Mesenteric fat pad (tissue), 1 donor: Measurements from ENCODE around the gene CC2D2B. TPM values are rescaled to one million over a fixed set of nuclear protein-coding genes. Genes with fewer than 3 reads are reported as not detected.
"Not testable (repeated sequence)": the region's sequence is repeated elsewhere in the genome, so short reads cannot be mapped to it uniquely, and the experiment has no call there.

Source experiments
- DNase-seq: peaks from one replicate; pipeline ENCODE4 v3.0.0-alpha.2; 2020; ENCODE audit warnings: low spot score
- total RNA-seq: library from RNA; stranded (reverse); fragmentation: NEBNext Ultra II Directional; extraction: Animal tissue kit (Norgen Biotek cat#: 25700); gene quantifications from one replicate; pipeline ENCODE4 v1.2.1, GENCODE V29; 2021
- donor health status: DM: yes; HTN: yes; CAD: no.

Gene CC2D2B
- total RNA-seq, 1 donor from 2014 or later = 2.6 TPM

DNA sequence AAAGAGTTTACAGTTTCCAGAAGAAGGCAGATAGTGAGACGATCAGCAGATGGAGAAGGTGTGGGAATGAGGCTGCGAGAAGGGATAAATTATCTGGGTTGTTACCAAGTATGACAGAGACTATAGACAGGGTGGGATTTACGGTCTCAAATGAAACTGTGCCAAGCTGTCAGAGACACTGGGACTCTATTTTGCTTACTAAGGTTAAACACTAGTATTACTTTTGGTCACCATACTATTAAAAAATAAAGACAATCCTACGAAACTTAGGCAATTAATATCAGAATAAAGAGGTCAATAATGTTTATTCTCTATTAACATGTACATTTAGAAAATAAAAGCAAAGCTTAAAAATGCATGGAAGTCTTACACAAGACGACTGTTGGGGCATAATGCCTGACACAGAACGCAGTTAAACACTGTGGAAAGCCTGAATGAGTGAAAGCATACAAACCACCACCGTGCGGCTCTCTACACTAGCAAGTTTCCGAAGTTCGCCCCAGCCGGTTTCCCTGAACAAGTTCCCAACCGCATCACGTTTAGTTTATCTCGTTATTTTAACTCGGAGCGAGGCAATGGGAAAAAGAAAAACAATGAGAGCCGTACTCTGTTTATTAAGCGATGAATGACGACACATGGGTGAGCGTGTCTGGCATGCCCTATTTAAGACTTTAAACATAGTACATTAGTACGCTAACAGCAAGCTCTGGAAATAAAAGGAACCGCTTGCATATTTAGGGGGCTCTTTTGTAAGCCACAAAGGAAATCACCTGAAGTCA lies 909 bp upstream of the CC2D2B start:
- DNase-seq = no peak

DNA sequence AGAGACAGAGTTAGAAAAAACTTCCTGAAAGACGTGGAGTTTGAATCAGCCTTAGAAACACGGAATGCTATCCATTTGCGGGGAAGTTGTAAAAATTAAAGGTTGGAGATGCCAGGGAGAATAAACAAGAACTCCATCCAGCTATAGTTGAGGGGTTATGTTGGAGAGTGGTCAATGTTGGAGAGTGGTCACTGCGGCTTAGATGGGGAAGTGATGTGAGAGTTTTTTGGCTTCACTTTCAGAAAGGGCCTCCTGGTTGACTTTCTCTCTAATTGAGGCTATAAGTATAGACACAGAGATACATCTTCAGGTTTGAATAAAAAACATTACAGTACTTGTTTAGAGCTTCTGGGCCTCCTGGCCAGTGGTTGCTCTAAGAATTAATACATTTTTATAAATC lies 675 bp downstream of the CC2D2B start:
- no peak for DNase-seq

DNA sequence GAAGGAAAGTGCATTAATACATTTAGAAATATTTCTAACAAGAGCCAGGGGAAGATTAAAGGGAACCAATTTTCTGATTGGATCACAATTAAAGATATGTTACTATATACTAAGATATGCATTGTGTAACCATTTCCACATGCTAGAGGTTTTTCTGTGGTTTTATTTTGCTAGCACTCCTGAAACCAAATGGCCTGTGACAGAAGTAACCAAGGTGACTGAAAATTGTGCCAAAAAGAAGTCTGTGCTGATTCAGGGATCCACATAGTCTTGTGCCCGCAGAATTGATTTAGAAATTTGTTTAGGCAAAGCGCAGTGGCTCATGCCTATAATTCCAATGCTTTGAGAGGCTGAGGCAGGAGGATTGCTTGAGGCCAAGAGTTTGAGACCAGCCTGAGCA lies 1.8 kb downstream of the CC2D2B start:
- no peak for DNase-seq

DNA sequence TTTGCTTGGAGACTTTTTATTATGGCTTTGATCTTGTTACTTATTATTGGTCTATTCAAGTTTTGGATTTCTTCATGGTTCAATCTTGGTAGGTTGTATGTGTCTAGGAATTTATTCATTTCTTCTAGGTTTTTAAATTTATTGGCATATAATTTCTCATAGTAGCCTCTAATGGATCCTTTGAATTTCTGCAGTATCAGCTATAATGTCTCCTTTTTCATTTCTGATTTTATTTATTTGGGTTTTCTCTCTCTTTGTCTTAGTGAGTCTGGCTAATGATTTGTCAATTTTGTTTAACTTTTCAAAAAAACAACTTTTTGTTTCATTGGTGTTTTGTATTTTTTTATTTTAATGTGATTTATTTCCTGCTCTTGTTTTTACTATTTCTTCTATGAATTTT lies 8.3 kb downstream of the CC2D2B start:
- not testable (repeated sequence) for DNase-seq

DNA sequence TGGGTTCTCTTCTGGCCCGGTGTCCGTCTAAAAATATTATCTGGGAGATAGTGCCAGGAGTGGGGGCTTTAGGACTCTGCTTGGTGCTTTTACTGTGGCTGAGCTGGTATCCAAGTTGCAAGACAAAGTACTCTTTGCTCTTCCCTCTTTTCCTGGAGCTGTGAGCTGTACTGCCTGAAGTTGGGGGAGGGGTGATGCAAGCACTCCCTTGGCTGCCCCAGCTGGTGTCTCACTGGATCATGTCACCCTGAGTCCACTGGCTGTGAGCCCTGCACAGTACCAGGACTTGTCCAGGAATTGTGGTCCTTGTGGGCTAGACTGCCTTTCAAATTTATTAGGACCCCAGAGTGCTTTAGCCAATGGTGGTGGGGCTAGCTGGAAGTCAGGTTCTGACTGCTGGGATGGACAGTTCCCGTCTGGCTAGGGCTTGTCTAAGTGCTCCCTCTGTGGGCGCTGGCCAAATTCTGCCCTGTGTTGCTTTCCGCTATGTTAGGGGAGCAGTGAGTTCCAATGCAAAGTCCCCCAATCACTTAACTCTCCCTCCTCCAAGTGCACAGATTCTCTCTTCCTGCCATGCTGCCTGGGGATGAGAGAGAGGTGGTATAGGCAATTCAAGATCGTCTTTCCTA lies 13.1 kb downstream of the CC2D2B start:
- no peak for DNase-seq

DNA sequence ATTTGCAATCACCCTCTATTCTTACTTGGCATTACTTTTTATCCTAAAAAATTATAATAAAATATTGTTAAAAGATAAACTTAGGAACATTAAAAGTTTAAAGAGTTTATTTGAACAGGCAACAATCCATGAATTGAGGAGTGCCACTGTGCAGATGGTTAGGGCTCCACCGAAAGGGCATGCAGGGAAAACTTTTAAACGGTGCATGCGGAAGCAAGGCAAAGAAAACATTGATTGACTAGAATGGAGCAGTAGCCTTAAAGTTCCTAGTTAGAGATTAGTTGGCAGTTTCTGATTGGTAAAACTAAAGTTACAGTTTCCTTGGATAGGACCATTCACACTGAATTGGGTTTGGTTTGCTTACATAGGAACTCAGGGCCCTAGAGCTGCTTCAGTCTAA lies 17.3 kb downstream of the CC2D2B start:
- no peak for DNase-seq

DNA sequence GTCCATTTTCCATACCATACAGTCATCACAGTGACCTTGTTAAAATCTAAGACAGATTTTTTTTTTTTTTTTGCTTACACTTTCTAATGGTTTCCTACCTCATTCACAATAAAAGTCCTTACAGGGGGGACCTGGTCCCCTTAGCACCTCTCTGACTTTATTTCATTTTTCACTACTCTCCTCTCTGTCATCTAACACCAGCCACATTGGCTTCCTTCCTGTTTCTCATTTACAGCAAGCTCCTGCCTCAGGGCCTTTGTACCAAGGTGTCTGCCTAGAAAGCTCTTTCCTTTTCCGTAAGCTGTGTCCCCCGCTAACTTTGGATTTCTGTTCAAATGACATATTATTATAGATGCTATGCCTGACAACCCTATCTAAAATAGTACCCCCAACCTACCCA lies 27.7 kb downstream of the CC2D2B start:
- no peak for DNase-seq

DNA sequence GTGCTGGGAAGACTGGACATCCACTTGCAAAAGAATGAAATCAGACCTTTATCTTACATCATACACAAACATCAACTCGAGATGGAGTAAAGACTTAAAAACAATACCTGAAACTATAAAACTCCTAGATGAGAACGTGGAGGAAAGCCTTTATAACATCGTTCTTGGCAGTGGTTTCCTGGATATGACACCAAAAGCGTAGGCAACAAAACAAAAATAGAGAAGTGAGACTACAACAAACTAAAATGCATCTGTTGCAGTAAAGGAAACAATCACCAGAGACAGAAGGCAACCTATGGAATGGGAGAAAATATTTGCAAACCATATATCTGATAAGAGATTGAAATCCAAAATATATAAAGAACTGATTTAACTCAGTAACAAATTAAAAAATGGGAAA lies 33.3 kb downstream of the CC2D2B start:
- DNase-seq = no peak

DNA sequence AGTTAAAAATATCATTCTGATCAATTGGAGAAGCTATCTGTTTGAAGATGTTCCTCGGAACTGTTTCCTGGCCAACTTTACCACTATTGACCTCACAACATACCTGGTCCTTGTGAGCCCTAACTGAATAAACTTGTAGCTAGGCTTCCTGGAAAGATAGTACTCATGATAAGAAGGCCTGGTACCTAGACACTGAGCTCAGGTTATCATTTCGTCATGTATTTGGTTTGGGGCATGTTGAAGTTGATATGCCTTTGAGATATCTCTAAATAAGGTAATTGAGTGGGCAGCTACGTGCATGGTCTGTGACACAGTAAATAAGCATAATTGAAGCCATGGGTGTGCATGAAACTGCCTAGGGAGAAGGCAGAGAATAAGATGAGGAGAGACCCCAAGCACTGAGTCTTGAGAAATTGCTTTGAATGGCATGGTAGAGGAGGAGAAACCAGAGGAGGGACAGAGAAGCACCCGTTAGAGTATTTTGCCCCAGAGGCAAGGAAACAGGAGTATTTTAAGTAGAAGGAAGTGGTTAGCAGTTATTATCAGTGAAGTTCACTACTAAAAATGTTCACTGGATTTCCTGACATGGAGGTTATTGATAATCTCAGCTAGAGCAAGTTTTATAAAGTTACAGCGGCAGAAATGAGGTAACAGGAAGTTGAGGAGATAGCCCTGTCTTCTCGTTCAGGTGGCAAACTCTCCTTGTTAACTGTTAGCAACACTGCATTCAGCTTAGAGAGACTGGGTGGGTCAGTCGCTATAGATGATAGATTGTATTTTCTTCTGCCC lies 55.6 kb downstream of the CC2D2B start:
- no peak for DNase-seq

DNA sequence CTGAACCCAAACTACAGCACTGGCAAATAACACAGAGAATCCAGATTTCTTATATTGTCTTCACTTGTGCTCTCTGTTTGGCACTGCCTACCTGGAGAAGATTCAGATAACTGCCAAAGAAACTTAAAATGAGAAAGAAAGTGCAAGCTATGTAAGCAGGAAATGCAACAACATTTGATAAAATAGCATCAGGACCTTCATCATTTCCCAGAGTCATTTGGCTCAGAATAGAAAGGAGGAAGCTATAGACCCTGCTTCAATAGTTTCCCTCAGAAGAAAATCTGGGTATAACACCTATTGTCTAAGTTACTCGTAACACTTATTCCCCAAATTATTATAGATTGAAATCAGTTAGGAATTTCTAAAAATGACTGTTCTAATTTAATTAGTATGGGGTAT lies 56.2 kb downstream of the CC2D2B start:
- DNase-seq = no peak

DNA sequence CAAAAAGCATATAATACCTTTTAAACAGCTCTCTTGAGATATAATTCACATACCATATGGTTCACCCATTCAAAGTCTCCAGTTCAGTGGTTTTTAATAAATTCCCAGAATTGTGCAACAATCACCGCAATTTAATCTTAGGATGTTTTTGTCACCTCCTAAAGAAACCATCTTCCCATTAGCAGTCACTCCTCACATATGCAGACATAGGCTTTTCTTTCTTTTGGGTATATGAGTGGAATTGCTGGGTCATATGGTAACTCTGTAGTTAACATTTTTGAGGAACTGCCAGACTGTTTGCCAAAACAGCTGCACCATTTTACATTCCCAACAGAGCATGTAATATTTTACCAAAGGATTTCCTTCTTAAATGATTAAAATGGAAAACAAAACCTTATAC lies 57.0 kb downstream of the CC2D2B start:
- no peak for DNase-seq

DNA sequence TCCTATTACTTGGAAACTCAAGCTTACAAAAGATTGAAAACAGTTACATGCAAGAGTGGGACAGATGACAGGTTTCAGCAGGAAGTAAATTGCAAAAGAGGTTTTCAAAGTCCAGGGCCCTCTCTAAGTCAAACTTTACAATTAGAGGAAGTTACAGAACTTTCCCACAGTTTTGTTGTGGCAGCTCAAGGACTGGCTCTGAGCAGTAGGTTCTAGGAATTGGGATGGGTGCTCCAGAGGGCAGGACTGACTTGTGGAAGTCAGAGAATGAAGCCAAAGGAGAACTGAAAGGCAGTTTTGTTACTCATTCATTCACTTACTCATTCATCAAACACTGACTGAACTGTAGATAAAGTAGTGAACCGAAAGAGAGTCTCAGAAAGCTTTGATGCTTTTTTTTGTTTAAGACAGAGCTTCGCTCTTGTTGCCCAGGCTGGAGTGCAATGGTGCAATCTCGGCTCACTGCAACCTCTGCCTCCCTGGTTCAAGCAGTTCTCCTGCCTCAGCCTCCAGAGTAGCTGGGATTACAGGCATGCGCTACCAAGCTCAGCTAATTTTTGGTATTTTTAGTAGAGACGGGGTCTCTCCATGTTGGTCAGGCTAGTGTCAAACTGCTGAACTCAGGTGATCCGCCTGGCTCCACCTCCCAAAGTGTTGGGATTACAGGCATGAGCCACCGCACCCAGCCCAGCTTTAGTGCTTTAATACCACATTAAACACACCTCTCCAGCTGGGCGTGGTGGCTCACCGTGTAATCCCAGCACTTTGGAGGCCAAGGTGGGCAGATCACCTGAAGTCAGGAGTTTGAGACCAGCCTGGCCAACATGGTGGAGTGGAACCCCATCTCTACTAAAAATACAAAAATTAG lies 68.8 kb downstream of the CC2D2B start:
- no peak for DNase-seq

DNA sequence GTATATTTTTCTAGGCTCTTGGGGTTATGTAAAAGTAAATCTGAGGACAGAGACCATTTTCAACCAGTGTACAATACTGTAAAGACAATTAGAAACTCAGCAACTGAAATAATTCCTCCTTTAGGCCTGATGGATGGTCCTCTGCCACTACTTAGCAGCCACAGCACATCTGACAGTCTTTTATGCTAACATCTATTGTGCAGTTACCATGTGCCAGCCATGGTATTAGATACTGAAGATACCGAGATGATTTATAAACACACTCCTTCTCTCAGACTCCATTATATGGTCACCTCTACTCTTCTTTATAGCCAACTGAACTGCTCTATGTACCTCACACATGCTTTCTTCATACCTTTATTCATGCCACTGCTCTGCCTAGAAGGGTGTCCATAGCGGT lies 74.4 kb downstream of the CC2D2B start:
- DNase-seq = no peak

DNA sequence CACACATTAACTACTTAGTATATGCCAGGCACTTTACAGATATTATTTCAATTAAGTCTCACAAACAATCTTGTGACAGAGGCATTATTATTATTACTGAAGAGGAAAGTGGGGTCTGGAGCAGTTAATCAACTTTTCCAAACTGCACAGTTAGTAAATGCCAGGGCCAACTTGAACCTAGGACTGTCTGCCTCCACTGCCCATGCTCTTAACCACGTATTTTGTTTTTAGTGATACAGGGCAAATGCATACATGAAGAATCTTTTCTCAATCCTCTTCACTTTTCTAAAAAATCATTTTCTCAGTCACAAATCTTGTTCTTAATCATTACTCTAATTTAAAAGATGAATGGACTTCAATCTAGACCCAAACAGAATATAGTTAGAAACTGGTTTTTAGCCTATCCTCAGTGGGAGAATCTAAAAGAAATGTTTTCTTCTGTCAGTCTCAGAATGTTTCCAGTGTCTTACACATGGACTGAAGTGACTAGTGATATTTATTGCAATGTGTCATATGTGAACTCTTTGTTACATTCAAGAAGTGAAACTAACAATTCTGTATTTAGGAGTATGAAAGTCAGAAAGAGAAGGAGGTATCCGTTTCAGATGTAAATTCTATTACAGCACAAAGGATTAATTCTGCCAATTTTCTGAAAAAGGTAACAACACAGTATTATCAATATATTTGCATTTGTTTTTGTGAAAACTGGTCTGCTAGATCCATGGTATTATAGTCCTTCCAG lies 80.1 kb downstream of the CC2D2B start:
- DNase-seq = no peak

DNA sequence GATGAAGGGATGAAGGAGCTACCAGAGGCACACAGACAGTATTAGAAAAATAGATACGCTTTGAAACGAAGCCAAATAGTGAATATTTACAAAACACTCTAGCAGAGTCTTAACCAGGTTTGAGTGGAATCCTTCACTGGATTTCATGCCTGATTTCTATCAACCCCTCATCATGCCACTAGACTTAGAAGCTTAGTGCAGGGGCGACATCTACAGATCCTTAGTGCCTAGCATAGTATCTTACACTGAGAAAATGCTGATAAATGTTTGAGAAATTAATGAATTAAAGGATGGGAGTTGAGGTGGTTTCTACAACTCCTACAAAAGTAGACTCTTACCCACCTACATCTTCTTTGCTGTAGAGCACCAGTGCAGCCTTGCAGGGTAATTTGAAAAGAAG lies 80.9 kb downstream of the CC2D2B start:
- DNase-seq = no peak

DNA sequence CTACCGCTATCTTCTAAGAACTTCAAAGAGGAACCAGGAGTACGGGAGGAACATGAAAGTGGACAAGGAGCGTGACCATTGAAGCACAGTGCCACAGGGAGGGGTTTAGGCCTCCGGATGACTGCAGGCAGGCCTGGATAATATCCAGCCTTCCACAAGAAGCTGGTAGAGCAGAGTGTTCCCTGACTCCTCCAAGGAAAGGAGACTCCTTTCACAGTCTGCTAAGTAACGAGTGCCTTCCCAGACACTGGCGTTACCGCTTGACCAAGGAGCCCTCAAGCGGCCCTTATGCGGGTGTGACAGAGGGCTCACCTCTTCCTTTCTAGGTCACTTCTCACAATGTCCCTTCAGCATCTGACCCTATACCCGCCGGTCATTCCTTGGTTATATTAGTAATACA lies 86.6 kb downstream of the CC2D2B start:
- not testable (repeated sequence) for DNase-seq

DNA sequence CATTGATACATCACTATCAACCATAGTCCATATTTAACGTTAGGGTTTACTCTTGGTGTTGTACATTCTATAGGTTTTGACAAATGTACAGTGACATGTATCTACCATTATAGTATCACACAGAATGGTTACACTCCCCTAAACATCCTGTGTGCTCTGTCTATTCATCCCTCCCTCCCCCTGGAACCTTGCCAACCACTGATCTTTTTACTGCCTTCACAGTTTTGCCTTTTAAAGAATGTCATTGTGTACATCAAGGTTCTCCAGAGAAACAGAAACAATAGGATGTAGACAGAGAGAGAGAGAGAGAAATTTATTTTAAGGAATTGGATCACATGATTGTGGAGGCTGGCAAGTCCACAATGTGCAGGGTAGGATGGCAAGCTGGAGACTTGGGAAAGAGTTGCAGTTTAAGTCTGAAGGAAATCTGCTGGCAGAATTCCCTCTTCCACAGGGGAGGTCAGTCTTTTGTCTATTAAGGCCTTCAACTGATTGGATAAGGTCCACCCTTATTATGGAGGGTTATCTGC lies 90.5 kb downstream of the CC2D2B start:
- DNase-seq = no peak

DNA sequence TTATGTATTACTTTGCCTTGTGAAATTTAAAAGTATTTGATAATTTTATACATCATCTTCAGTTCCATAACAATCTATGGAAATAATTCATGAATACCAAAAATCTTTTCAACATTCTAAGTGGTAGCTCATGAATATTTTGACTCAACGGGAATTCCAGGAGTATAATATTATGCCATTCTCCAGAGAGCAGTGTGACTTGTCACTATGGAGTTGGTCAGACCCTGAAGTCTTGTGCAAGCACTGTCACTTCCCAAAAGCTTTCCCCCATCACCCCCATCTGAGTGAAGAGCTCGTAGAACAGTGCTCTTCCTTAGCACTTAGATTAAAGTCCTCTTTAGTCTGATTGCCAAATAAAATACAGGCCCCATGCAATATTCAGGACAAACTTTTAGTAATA lies 106.2 kb downstream of the CC2D2B start:
- DNase-seq = no peak

DNA sequence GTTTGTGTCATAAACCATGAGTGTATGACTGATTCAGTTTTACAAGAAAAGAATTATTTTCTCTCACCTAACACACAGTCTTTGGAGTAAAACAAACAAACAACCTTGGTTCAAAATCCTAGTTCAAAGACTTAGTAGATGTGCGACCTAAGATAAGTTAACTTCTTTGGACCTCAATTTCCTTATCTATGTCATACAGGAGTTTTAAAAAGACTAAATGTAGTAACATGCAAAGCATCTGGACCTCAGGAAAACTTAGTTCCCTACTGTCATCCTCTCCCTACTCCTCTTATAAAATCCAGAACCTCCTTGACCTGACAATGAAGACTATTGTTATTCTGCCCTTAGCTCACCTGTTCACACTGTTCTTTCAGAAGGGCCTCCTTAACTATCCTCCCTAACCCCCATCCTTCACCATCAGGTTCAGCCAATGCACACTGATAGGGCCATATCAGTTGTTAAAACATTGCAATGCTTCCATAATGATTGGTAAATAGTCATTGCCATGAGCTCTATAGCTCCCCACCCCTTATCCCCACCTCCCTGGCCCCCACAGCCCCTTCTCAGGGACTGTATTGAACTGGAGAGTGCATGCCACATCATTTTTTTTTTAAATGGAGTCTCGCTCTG lies 106.8 kb downstream of the CC2D2B start:
- DNase-seq = no peak

DNA sequence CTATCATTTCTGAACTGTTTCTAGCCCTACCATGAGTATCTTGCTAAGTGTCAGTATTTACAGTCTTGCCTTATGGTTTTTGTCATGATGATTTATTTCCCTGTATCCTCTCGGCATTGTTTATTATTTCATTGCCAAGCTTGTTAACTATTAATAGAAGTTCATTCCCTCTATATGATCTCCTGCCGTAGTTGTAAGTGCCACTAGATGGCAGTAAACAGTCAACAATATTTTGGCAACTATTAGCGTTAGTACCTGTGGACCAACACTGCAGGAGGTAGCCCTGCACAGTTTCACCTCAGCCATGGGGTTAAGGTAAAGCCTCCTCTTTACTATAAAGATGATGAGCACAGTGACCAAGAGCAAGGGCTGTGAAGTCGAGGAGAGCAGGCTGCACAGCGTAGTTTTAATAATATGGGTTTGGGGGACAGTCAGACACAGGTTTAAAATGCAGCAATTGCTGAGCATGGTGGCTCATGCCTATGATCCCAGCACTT lies 109.5 kb downstream of the CC2D2B start:
- DNase-seq = no peak
